ENCODE measurements around the gene RALGAPB. TPM values are rescaled to one million over a fixed set of nuclear protein-coding genes. Genes with fewer than 3 reads are reported as not detected.

RALGAPB gene
- total and polyA plus RNA-seq, 2 experiments from 2014 or later, result 10.2 to 40.4 TPM

GRCh38 chr20:38604873-38605303, 132.2 kb downstream of the RALGAPB start:
- Mint-ChIP-seq H3K9me3 (no peaks in the 10 kb centered on the region), H3K4me1 (peaks cover 32% of the 10 kb centered on the region), H3K27me3 (ENCODE audit: insufficient read depth, low read depth, poor library complexity) (peaks cover 3% of the 10 kb centered on the region), H3K36me3 (ENCODE audit: low read depth) (no peaks in the 10 kb centered on the region), H3K27ac (no peak overlapping the region), H3K4me3 (no peak overlapping the region)
- Histone ChIP-seq H3F3A (replicated peaks; ENCODE audit: low read depth) (no peaks in the 10 kb centered on the region), H3K27me3 (ENCODE audit: insufficient read depth) (peaks cover 22% of the 10 kb centered on the region), H3K27ac (ENCODE audit: low read depth) (no peak overlapping the region), H3K4me2 (no peak overlapping the region), H3K36me3 (ENCODE audit: insufficient read depth) (no peaks in the 10 kb centered on the region), H4K20me1 (replicated peaks; ENCODE audit: insufficient read depth) (no peaks in the 10 kb centered on the region), H2AFZ (no peak overlapping the region), H3K9me2 (ENCODE audit: insufficient read depth) (no peaks in the 10 kb centered on the region), H3K4me3 (no peak overlapping the region), H3K79me2 (replicated peaks; ENCODE audit: insufficient read depth) (no peaks in the 10 kb centered on the region), H3K4me1 (ENCODE audit: insufficient read depth) (peaks cover 18% of the 10 kb centered on the region)
- TF ChIP-seq REST (IDR thresholded peaks at IDR 0.05; ENCODE audit: unreplicated experiment), result no peak
- ATAC-seq (no peak), DNase-seq (ENCODE audit: low spot score) (no peak)

- Mint-ChIP-seq H3K36me3 (ENCODE audit: low read depth) (no peaks in the 10 kb centered on the region), H3K27me3 (ENCODE audit: insufficient read depth, low read depth, poor library complexity) (no peaks in the 10 kb centered on the region), H3K27ac (no peak overlapping the region), H3K4me1 (peaks cover 19% of the 10 kb centered on the region), H3K4me3 (no peak overlapping the region), H3K9me3 (no peaks in the 10 kb centered on the region)
- H3K9me2 ChIP-seq (ENCODE audit: insufficient read depth), result no peaks in the 10 kb centered on the region
- peak overlapping the region; percentile 9; the same call in 1 of the 2 replicates for H2AFZ ChIP-seq
- H3K79me2 ChIP-seq (replicated peaks; ENCODE audit: insufficient read depth), result no peaks in the 10 kb centered on the region
- no peak overlapping the region for H3K4me3 ChIP-seq
- H4K20me1 ChIP-seq (replicated peaks; ENCODE audit: insufficient read depth), result no peaks in the 10 kb centered on the region
- peaks cover 9% of the 10 kb centered on the region for H3K4me1 ChIP-seq (ENCODE audit: insufficient read depth)
- no peak overlapping the region for H3K27ac ChIP-seq (ENCODE audit: low read depth)
- ATAC-seq, result peak; percentile 39
- no peaks in the 10 kb centered on the region for H3F3A ChIP-seq (replicated peaks; ENCODE audit: low read depth)
- H3K27me3 ChIP-seq (ENCODE audit: insufficient read depth), result peaks cover 8% of the 10 kb centered on the region
- H3K4me2 ChIP-seq, result no peak overlapping the region
- H3K36me3 ChIP-seq (ENCODE audit: insufficient read depth), result no peaks in the 10 kb centered on the region
- peak; percentile 27 for DNase-seq (ENCODE audit: low spot score)
- TF ChIP-seq ZNF114 (CRISPR knock-in tag; IDR thresholded peaks at IDR 0.05) (no peak), STAT1 (IDR thresholded peaks at IDR 0.05; ENCODE audit: unreplicated experiment) (no peak), CREB1 (CRISPR knock-in tag; IDR thresholded peaks at IDR 0.05; ENCODE audit: low read depth) (no peak), ZNF462 (CRISPR knock-in tag; IDR thresholded peaks at IDR 0.05) (no peak), ETS1 (IDR thresholded peaks at IDR 0.05) (no peak), EZH2 (IDR thresholded peaks at IDR 0.05; ENCODE audit: low read depth, unreplicated experiment) (no peak), ZNF331 (CRISPR knock-in tag; IDR thresholded peaks at IDR 0.05; ENCODE audit: low read depth) (no peak), JUNB (IDR thresholded peaks at IDR 0.05; ENCODE audit: unreplicated experiment) (no peak), POLR2AphosphoS5 (IDR thresholded peaks at IDR 0.05; ENCODE audit: low read depth) (no peak)
Observed at GRCh38 chr20:38607351-38607750, 134.7 kb downstream of the RALGAPB start.

All from GM23338 (cell line).